ENCODE results near the gene KITLG. TPM values are rescaled to one million over a fixed set of nuclear protein-coding genes. Genes with fewer than 3 reads are reported as not detected.
"Not testable (repeated sequence)": the region's sequence is repeated elsewhere in the genome, so short reads cannot be mapped to it uniquely, and the experiment has no call there.

The KITLG gene
- polyA plus RNA-seq, 3 donors: 27.5 to 30.2 (median 29.2) TPM

- no peak for DNase-seq (ENCODE audit: extremely low read depth in 1 of 11, low read depth in 9 of 11, low spot score in 4 of 11)
Measured at GRCh38 chr12:88509851-88510250, 70.4 kb downstream of the KITLG start.

- no peak for DNase-seq (ENCODE audit: extremely low read depth in 1 of 11, low read depth in 9 of 11, low spot score in 4 of 11)
Measured at GRCh38 chr12:88509347-88509746, 70.9 kb downstream of the KITLG start.

- DNase-seq (ENCODE audit: extremely low read depth in 1 of 11, low read depth in 9 of 11, low spot score in 4 of 11): not testable (repeated sequence)
Measured at GRCh38 chr12:88507851-88508250, 72.4 kb downstream of the KITLG start.

GRCh38 chr12:88507270-88507669 lies 73.0 kb downstream of the KITLG start:
- no peak for DNase-seq (ENCODE audit: extremely low read depth in 1 of 11, low read depth in 9 of 11, low spot score in 4 of 11)

- no peak for DNase-seq (ENCODE audit: extremely low read depth in 1 of 11, low read depth in 9 of 11, low spot score in 4 of 11)
Measured at GRCh38 chr12:88505696-88506095, 74.6 kb downstream of the KITLG start.

GRCh38 chr12:88503281-88503703 lies 77.0 kb downstream of the KITLG start:
- no peak for DNase-seq (ENCODE audit: extremely low read depth in 1 of 11, low read depth in 9 of 11, low spot score in 4 of 11)

GRCh38 chr12:88501972-88502938 lies 78.0 kb downstream of the KITLG start:
- DNase-seq (ENCODE audit: extremely low read depth in 1 of 11, low read depth in 9 of 11, low spot score in 4 of 11): no peak

GRCh38 chr12:88496891-88497371 lies 83.3 kb downstream of the KITLG start:
- DNase-seq (ENCODE audit: extremely low read depth in 1 of 11, low read depth in 9 of 11, low spot score in 4 of 11): no peak

GRCh38 chr12:88496429-88496828 lies 83.8 kb downstream of the KITLG start:
- DNase-seq (ENCODE audit: extremely low read depth in 1 of 11, low read depth in 9 of 11, low spot score in 4 of 11): no peak

GRCh38 chr12:88495031-88495430 lies 85.2 kb downstream of the KITLG start:
- DNase-seq (ENCODE audit: extremely low read depth in 1 of 11, low read depth in 9 of 11, low spot score in 4 of 11): no peak

- no peak for DNase-seq (ENCODE audit: extremely low read depth in 1 of 11, low read depth in 9 of 11, low spot score in 4 of 11)
Measured at GRCh38 chr12:88494520-88494919, 85.8 kb downstream of the KITLG start.

GRCh38 chr12:88493636-88494035 lies 86.6 kb downstream of the KITLG start:
- no peak for DNase-seq (ENCODE audit: extremely low read depth in 1 of 11, low read depth in 9 of 11, low spot score in 4 of 11)

- no peak for DNase-seq (ENCODE audit: extremely low read depth in 1 of 11, low read depth in 9 of 11, low spot score in 4 of 11)
Measured at GRCh38 chr12:88490425-88490824, 89.8 kb downstream of the KITLG start.

GRCh38 chr12:88472775-88473174 lies 107.5 kb downstream of the KITLG start:
- DNase-seq (ENCODE audit: extremely low read depth in 1 of 11, low read depth in 9 of 11, low spot score in 4 of 11): no peak

GRCh38 chr12:88472248-88472647 lies 108.0 kb downstream of the KITLG start:
- DNase-seq (ENCODE audit: extremely low read depth in 1 of 11, low read depth in 9 of 11, low spot score in 4 of 11): no peak

- DNase-seq (ENCODE audit: extremely low read depth in 1 of 11, low read depth in 9 of 11, low spot score in 4 of 11): no peak
Measured at GRCh38 chr12:88471331-88472045, 108.8 kb downstream of the KITLG start.

GRCh38 chr12:88469154-88469553 lies 111.1 kb downstream of the KITLG start:
- no peak for DNase-seq (ENCODE audit: extremely low read depth in 1 of 11, low read depth in 9 of 11, low spot score in 4 of 11)

GRCh38 chr12:88468581-88468980 lies 111.7 kb downstream of the KITLG start:
- no peak for DNase-seq (ENCODE audit: extremely low read depth in 1 of 11, low read depth in 9 of 11, low spot score in 4 of 11)

- DNase-seq (ENCODE audit: extremely low read depth in 1 of 11, low read depth in 9 of 11, low spot score in 4 of 11): not testable (repeated sequence)
Measured at GRCh38 chr12:88466708-88467107, 113.6 kb downstream of the KITLG start.

GRCh38 chr12:88458327-88458726 lies 121.9 kb downstream of the KITLG start:
- DNase-seq (ENCODE audit: extremely low read depth in 1 of 11, low read depth in 9 of 11, low spot score in 4 of 11): no peak
